Esophagus mucosa (tissue), 1 donor: ENCODE measurements around the gene MRPS11. TPM values are rescaled to one million over a fixed set of nuclear protein-coding genes. Genes with fewer than 3 reads are reported as not detected.
"Not testable (repeated sequence)": the region's sequence is repeated elsewhere in the genome, so short reads cannot be mapped to it uniquely, and the experiment has no call there.

Source experiments
- ATAC-seq: fragments of 200-7000 bp; cut with Tn5 transposase; one replicate; pipeline ENCODE4 v1.9.1; 2020
- total RNA-seq: library from RNA; stranded (reverse); gene quantifications from one replicate; pipeline ENCODE4 v1.2.4, GENCODE V29; 2023
- donor health status: DM: yes; HTN: yes; CAD: no.

The MRPS11 gene
- total RNA-seq, 1 donor from 2014 or later = 42.7 TPM

DNA sequence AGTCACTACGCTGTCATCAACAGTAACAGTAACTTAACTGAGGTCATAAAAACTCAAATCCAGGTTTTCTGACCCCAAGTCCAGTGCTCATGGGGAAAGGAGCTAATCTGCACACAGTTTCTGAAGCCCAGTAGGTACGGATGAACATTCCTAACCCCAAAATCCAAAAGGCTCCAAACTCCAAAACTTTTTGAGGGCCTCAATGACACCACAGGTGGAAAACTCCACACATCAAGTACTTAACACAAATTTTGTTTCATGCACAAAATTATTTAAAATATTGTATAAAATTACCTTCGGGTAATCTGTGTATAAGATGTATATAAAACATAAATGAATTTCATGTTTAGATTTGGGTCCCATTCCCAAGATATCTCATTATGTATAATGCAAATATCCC lies 10.8 kb upstream of the MRPS11 start:
- ATAC-seq = no peak

DNA sequence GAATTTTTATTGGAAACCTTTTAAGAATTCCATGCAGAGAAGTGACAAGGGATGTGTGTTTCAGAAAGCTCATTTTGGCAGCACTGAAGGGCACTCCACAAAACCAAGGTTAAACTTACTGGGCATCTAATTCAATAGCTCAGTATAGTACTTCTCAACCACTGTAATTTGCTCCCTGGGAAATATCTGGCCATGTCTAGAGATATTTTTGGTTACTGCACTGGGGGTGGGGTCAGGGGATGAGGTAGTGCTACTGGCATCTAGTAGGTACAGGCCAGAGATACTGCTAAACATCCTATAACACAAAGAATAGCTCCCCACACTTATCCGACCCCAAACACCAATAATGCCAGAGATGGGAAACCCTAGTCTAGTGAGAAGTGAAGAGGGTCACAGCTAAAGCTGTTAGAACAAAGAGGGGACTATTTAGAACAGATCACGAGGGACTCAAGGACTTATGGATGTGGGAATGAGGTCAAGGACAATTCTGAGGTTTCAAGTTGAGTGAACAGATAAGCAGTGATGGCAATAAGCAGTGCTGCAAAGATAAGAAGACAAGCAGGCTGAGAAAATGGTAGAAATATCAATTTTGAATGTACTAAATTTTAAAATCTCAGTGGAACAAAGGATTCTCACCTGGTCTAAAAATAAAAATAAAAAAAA lies 3.5 kb upstream of the MRPS11 start:
- ATAC-seq = no peak

GRCh38 chr15:88465633-88466224 lies 1.8 kb upstream of the MRPS11 start:
- peak; percentile 63 for ATAC-seq

GRCh38 chr15:88467935-88468528 lies 524 bp downstream of the MRPS11 start:
- no peak for ATAC-seq

GRCh38 chr15:88468721-88469120 lies 1.2 kb downstream of the MRPS11 start:
- ATAC-seq = not testable (repeated sequence)

- ATAC-seq = no peak
Observed at GRCh38 chr15:88469321-88469720, 1.8 kb downstream of the MRPS11 start.

- ATAC-seq = no peak
Observed at GRCh38 chr15:88470625-88471372, 3.3 kb downstream of the MRPS11 start.

- no peak for ATAC-seq
Observed at GRCh38 chr15:88472225-88472624, 4.7 kb downstream of the MRPS11 start.

GRCh38 chr15:88473661-88474293 lies 6.3 kb downstream of the MRPS11 start:
- not testable (repeated sequence) for ATAC-seq

- peak; percentile 27 for ATAC-seq
Observed at GRCh38 chr15:88476635-88477060, 9.1 kb downstream of the MRPS11 start.

- no peak for ATAC-seq
Observed at GRCh38 chr15:88477126-88477525, 9.6 kb downstream of the MRPS11 start.

DNA sequence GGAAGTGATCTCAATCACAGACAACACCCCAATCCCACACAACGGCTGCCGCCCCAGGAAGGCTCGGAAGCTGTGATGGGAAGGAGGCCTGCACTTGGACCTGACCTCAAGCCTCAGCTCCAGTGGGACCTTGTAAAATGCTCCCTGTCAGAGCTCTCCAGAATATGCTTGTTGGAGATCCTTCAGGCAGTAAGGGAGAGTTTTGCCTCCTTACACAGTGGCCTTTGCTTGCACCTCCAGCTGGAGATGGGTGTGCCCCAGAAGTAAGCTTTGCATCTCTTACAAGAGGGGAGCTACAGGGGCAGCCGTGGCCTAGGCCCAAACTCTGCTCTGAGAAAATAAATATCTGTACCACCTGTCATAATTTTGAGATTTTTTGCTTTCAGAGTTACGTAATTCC lies 10.4 kb downstream of the MRPS11 start:
- no peak for ATAC-seq

GRCh38 chr15:88479169-88479568 lies 11.7 kb downstream of the MRPS11 start:
- ATAC-seq = no peak

GRCh38 chr15:88480981-88481380 lies 13.5 kb downstream of the MRPS11 start:
- ATAC-seq = no peak

- no peak for ATAC-seq
Observed at GRCh38 chr15:88482263-88482662, 14.8 kb downstream of the MRPS11 start.

GRCh38 chr15:88484682-88485331 lies 17.3 kb downstream of the MRPS11 start:
- ATAC-seq = peak; percentile 19

GRCh38 chr15:88487178-88487795 lies 19.8 kb downstream of the MRPS11 start:
- ATAC-seq = no peak

DNA sequence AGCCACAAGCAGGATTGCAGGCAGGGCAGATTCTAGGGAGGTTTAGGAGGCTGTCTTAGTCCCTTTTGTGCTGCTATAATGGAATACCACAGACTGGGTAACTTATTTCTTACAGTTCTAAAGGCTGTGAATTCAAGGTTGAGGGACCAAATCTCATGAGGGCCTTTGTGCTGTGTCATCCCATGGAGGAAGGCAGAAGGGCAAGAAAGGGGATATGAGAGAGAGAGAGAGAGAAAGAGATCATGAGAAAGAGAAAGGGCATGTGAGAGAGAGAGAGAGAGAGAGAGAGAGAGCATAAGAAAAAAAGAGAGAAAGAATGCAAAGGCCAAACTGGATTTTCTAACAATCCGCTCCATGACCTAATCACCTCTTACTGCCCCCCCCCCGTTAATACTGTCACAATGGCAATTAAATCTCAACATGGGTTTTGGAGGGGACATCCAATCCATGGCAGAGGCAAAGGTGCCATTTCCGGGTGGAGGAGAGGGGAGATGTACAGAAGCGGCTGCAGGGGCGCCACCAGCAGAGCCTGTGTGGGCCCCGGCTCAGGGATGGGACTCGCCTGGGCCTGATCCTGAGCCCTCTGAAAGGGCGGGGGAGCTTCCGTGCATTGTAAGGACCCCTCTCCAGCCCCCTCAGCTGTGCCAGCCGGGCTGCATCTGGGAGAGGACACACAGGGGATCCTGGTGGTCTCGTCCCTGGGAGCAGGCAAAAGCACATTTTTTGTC lies 20.5 kb downstream of the MRPS11 start:
- ATAC-seq = no peak

- ATAC-seq = no peak
Observed at GRCh38 chr15:88489321-88489720, 21.8 kb downstream of the MRPS11 start.

GRCh38 chr15:88490036-88490435 lies 22.5 kb downstream of the MRPS11 start:
- no peak for ATAC-seq

DNA sequence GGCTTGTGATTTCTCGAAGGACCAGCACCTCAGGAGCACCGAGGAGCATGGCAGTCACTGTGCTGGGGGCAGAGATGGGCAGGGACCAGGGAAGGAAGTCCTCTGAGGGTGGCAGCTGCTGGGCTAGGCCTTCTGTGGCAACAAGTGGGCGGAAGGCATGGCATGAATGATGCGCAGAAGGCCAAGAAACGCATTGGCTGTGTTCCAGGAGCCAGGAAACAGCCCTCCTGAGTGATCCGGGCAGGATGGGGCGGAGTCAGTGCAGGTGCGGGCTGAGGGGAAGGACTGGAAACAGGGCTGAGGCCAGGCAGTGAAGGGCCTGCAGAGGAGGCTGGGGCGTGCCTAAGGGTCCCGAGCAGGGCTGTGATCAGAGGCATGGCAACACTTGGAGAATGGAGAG lies 23.6 kb downstream of the MRPS11 start:
- ATAC-seq = peak; percentile 30
